Endothelial cell of umbilical vein (primary cell): Measurements from ENCODE around the gene HRNR.

Experiments
- CTCF ChIP-seq, 2 donors: IDR thresholded peaks; 1 replicate in 1 of 2; 2 replicates in 1 of 2; pipeline ENCODE4 v1.5.1; 2011; ENCODE audit warnings: low read length in 2 of 2, mild to moderate bottlenecking in 2 of 2, moderate library complexity in 2 of 2, control low read depth in 1 of 2, inconsistent platforms in 1 of 2, low read depth in 1 of 2; ENCODE audit not compliant: insufficient read depth in 1 of 2; ENCODE audit errors: extremely low read depth in 1 of 2
- EZH2 ChIP-seq: IDR thresholded peaks from 2 replicates; pipeline ENCODE4 v1.6.1; 2012; ENCODE audit warnings: borderline replicate concordance, low read depth, mild to moderate bottlenecking, moderate library complexity, low read length, inconsistent platforms; ENCODE audit not compliant: severe bottlenecking
- FOS ChIP-seq: IDR thresholded peaks from 2 replicates; pipeline ENCODE4 v1.6.1; 2011; ENCODE audit warnings: mild to moderate bottlenecking, low read length, moderate library complexity, borderline replicate concordance; ENCODE audit not compliant: insufficient read depth
- MYC ChIP-seq: IDR thresholded peaks from one replicate; pipeline ENCODE4 v1.6.1; 2011; ENCODE audit warnings: mild to moderate bottlenecking, low read depth, low read length
- POLR2A ChIP-seq: IDR thresholded peaks from 2 replicates; pipeline ENCODE4 v1.6.1; 2012; ENCODE audit warnings: low read depth, mild to moderate bottlenecking, control low read depth, low read length
- POLR2AphosphoS5 ChIP-seq: IDR thresholded peaks from 2 replicates; pipeline ENCODE4 v1.6.1; 2012; ENCODE audit warnings: low read depth, mild to moderate bottlenecking, control low read depth, low read length, moderate library complexity; ENCODE audit not compliant: insufficient read depth

GRCh38 chr1:152191711-152192110, 32.3 kb downstream of the HRNR start:
- TF ChIP-seq CTCF (IDR thresholded peaks at IDR 0.05; ENCODE audit: extremely low read depth in 1 of 2, insufficient read depth in 1 of 2, low read depth in 1 of 2, low read length in 2 of 2) (no peak), POLR2AphosphoS5 (no peak), EZH2 (no peak), FOS (no peak), POLR2A (no peak), MYC (no peak)
